Nephron (organoid): Measurements from ENCODE around the gene RBM39.
"Not testable (repeated sequence)": the region's sequence is repeated elsewhere in the genome, so short reads cannot be mapped to it uniquely, and the experiment has no call there.

Source experiments
- H3K27ac Mint-ChIP-seq, 3 experiments: 2 replicates each; pipeline ENCODE4 v1.8.0; 2020; ENCODE audit warnings: mixed read lengths in 3 of 3, mild to moderate bottlenecking in 2 of 3, moderate library complexity in 1 of 3
- H3K27me3 Mint-ChIP-seq: 2 replicates; pipeline ENCODE4 v1.8.0; 2021; ENCODE audit warnings: low read depth, mild to moderate bottlenecking, moderate library complexity, mixed read lengths
- H3K36me3 Mint-ChIP-seq: 2 replicates; pipeline ENCODE4 v1.8.0; 2020; ENCODE audit warnings: low read depth, mixed read lengths
- H3K4me1 Mint-ChIP-seq: 2 replicates; pipeline ENCODE4 v1.8.0; 2020; ENCODE audit warnings: mixed read lengths
- H3K4me3 Mint-ChIP-seq, 3 experiments: 2 replicates each; pipeline ENCODE4 v1.8.0; 2020; ENCODE audit warnings: mild to moderate bottlenecking in 3 of 3, mixed read lengths in 3 of 3, moderate library complexity in 2 of 3
- H3K9me3 Mint-ChIP-seq: 2 replicates; pipeline ENCODE4 v1.8.0; 2020; ENCODE audit warnings: mixed read lengths
- TF ChIP-seq, protein P1 (sequence below), 3 experiments: fragments of 200-600 bp; sonication (generic); IDR thresholded peaks; one replicate each; pipeline ENCODE4 v1.5.0; 2021; ENCODE audit warnings: antibody characterized with exemption in 3 of 3; ENCODE audit not compliant: unreplicated experiment in 3 of 3

RBM39 gene

DNA sequence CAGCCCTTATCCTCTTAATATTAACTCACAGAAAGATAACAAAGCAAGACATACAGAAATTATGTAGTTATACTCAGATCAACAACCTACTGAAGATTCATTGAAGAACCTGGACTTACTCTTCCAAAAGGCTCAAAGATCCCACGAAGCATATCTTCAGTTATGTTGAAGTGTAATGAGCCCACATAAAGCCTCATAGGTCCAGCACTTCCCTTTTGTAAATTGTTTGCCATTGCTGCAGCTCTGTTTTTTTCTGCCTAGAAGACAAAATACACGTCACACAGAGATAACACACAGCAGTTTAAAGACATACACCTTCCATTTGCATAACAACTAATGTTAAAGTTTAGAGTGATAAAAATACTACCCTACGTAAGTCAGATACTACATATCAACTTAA is 20.4 kb downstream of the RBM39 start:
- no peak overlapping the region for H3K4me3 Mint-ChIP-seq
- no peaks in the 10 kb centered on the region for H3K27me3 Mint-ChIP-seq
- no peaks in the 10 kb centered on the region for H3K9me3 Mint-ChIP-seq
- peaks cover 81% of the 10 kb centered on the region for H3K36me3 Mint-ChIP-seq
- TF ChIP-seq, protein P1, sequence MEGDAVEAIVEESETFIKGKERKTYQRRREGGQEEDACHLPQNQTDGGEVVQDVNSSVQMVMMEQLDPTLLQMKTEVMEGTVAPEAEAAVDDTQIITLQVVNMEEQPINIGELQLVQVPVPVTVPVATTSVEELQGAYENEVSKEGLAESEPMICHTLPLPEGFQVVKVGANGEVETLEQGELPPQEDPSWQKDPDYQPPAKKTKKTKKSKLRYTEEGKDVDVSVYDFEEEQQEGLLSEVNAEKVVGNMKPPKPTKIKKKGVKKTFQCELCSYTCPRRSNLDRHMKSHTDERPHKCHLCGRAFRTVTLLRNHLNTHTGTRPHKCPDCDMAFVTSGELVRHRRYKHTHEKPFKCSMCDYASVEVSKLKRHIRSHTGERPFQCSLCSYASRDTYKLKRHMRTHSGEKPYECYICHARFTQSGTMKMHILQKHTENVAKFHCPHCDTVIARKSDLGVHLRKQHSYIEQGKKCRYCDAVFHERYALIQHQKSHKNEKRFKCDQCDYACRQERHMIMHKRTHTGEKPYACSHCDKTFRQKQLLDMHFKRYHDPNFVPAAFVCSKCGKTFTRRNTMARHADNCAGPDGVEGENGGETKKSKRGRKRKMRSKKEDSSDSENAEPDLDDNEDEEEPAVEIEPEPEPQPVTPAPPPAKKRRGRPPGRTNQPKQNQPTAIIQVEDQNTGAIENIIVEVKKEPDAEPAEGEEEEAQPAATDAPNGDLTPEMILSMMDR (IDR thresholded peaks at IDR 0.05; ENCODE audit: unreplicated experiment in 3 of 3): no peak
- H3K4me1 Mint-ChIP-seq: no peaks in the 10 kb centered on the region
- no peak overlapping the region for H3K27ac Mint-ChIP-seq

DNA sequence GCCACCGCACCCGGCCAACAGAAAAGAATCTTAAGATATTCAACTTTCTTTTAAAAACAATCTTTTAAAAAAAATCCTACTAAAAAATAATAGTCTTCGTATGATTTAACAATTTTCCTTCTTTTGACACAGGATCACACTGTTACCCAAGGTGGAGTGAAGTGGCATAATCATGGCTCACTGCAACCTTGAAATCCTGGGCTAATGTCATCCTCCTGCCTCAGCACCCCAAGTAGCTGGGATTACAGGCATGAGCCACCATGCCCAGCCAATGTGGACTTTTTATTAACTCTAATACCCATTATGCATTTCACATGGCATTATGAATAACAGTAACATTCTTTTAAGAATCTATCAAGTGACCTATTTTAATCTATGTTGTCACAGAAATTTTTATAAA is 20.8 kb downstream of the RBM39 start:
- Mint-ChIP-seq H3K4me3 (no peak overlapping the region), H3K27ac (no peak overlapping the region), H3K4me1 (no peaks in the 10 kb centered on the region), H3K9me3 (no peaks in the 10 kb centered on the region), H3K36me3 (peaks cover 81% of the 10 kb centered on the region), H3K27me3 (no peaks in the 10 kb centered on the region)
- TF ChIP-seq, protein P1 (IDR thresholded peaks at IDR 0.05; ENCODE audit: unreplicated experiment in 3 of 3): no peak

DNA sequence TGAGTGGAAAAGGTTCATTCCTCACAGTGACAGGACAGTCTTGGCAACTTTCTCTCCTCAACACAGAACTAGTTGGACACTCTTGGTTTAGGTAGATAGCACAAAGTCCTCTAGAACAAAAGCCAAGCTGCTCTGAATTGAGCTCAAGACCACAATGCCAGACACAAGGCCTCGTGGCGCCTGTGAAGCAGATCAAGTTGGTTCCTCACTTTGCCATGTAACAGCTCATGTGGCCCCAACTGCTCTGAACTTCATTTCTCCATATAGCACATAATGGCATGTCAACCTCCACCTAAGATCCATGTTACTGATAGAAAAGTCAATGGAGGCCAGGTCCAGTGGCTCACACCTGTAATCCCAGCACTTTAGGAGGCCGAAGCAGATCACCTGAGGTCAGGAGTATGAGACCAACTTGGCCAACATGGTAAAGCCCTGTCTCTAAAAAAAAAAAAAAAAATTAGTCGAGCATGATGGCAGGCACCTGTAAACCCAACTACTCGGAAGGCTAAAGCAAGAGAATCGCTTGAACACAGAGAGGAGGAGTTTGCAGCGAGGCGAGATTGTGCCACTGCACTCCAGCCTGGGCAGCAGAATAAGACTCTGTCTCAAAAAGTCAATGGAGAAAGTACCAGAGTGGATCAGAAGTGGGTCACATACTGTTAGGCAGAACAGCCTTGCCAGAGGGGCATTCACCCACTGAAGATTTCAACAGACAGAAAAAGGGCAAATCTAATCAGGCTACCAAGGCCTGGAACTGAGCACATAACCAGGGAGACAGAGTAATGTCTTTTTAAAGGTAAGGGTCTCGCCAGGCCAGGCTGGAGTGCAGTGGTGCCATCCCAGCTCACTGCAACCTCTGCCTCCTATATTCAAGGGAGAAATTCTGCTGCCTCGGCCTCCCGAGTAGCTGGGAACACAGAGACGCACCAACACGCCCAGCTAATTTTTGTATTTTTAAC is 21.6 kb downstream of the RBM39 start:
- TF ChIP-seq, protein P1 (IDR thresholded peaks at IDR 0.05; ENCODE audit: unreplicated experiment in 3 of 3): no peak
- H3K9me3 Mint-ChIP-seq: no peaks in the 10 kb centered on the region
- peaks cover 84% of the 10 kb centered on the region for H3K36me3 Mint-ChIP-seq
- H3K4me1 Mint-ChIP-seq: no peaks in the 10 kb centered on the region
- H3K27ac Mint-ChIP-seq: peak overlapping the region in 1 of 3 experiments; percentile 39
- H3K4me3 Mint-ChIP-seq: no peak overlapping the region
- H3K27me3 Mint-ChIP-seq: no peaks in the 10 kb centered on the region

DNA sequence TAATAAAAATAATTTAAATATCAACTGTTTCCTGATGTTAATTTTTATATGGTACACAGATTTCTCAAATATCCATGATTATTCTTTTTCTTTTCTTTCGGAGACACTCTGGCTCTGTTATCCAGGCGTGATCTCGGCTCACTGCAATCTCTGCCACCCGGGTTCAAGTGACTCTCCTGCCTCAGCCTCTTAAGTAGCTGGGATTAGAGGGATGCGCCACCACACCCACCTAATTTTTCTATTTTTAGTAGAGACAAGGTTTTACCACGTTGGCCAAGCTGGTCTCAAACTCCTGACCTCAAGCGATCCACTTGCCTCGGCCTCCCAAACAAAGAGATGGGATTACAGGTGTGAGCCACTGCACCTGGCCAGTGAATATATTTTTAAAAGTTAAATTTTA is 22.3 kb downstream of the RBM39 start:
- peaks cover 82% of the 10 kb centered on the region for H3K36me3 Mint-ChIP-seq
- TF ChIP-seq, protein P1 (IDR thresholded peaks at IDR 0.05; ENCODE audit: unreplicated experiment in 3 of 3): no peak
- no peak overlapping the region for H3K27ac Mint-ChIP-seq
- no peaks in the 10 kb centered on the region for H3K4me1 Mint-ChIP-seq
- no peak overlapping the region for H3K4me3 Mint-ChIP-seq
- H3K9me3 Mint-ChIP-seq: no peaks in the 10 kb centered on the region
- H3K27me3 Mint-ChIP-seq: no peaks in the 10 kb centered on the region

DNA sequence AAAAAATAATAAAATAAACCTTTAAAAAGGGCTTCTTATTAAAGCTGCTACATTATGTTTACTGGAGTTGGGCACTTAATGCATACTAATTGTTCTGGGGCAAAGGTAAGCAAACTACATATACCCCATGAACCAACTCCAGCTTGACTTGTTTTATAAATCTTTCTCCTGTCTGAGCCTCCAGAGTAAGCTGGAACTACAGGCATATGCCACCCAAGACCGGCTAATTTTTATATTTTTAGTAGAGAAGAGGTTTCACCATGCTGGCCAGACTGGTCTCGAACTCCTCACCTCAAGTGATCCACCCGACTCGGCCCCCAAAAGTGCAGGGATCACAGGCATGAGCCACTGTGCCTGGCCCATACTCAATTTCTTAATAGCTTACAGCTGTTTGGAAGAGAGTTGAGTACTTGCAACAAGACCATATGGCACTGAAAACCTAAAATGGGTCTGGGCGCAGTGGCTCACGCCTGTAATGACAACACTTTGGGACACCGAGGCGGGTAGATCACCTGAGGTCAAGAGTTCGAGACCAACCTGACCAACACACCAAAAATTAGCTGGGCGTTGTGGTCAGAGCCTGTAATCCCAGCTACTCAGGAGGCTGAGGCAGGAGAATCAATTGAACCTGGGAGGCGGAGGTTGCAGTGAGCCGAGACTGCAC is 23.0 kb downstream of the RBM39 start:
- H3K4me1 Mint-ChIP-seq: no peaks in the 10 kb centered on the region
- H3K27me3 Mint-ChIP-seq: no peaks in the 10 kb centered on the region

DNA sequence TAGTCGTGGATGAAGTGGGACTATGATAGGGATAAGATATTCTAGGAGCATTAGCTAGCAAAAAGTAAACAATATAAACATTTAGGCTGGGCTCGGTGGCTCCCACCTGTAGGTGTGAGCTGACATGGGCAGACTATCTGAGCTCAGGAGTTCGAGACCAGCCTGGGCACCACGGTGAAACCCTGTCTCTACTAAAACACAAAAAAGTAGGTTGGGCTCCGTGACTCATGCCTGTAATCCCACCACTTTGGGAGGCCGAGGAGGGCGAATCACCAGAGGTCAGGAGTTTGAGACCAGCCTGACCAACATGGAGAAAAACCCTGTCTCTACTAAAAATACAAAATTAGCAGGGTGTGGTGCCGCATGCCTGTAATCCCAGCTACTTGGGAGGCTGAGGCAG is 23.7 kb downstream of the RBM39 start:
- not testable (repeated sequence) for H3K27me3 Mint-ChIP-seq, H3K4me1 Mint-ChIP-seq, H3K27ac Mint-ChIP-seq, H3K9me3 Mint-ChIP-seq, H3K4me3 Mint-ChIP-seq
- peaks cover 85% of the 10 kb centered on the region for H3K36me3 Mint-ChIP-seq

More for the DNA sequence above, 23.0 kb downstream of the RBM39 start:
- TF ChIP-seq, protein P1 (IDR thresholded peaks at IDR 0.05; ENCODE audit: unreplicated experiment in 3 of 3): no peak
- no peaks in the 10 kb centered on the region for H3K9me3 Mint-ChIP-seq
- H3K4me3 Mint-ChIP-seq: no peak overlapping the region
- H3K36me3 Mint-ChIP-seq: peaks cover 82% of the 10 kb centered on the region
- no peak overlapping the region for H3K27ac Mint-ChIP-seq
